IMR-90 (cell line): ENCODE results near the gene TEX261. TPM values are rescaled to one million over a fixed set of nuclear protein-coding genes. Genes with fewer than 3 reads are reported as not detected.

Experiments used
- ATAC-seq: fragments of 200-7000 bp; cut with Tn5 transposase; 2 replicates; pipeline ENCODE4 v1.9.1; 2020; ENCODE audit warnings: low read depth, mild to moderate bottlenecking, moderate library complexity
- BruUV-seq: library from RNA; stranded (reverse); fragments of 400-500 nt; replicated peaks from 2 replicates; lab custom pipeline; 2021; lab: Mats Ljungman, UMichigan
- CTCF ChIA-PET: fragments of 300-600 bp; formaldehyde crosslinking; extraction: SDS; loops from one replicate; lab custom pipeline; 2021; ENCODE audit warnings: antibody characterized with exemption; lab: Yijun Ruan, JAX
- POLR2A ChIA-PET: fragments of 300-600 bp; sonication (Branson Sonifier 250); formaldehyde crosslinking; loops from one replicate; lab custom pipeline; 2022; ENCODE audit warnings: antibody characterized with exemption; ENCODE audit not compliant: unreplicated experiment; lab: Charles Lee
- DNase-seq: peaks from one replicate; pipeline ENCODE4 v3.0.0; 2013
- H2AFZ ChIP-seq: replicated peaks from 2 replicates; pipeline ENCODE3; 2013; ENCODE audit warnings: low read length, mild to moderate bottlenecking; ENCODE audit not compliant: poor library complexity
- H2AK5ac ChIP-seq: 2 replicates; pipeline ENCODE4 v1.6.1; 2013; ENCODE audit warnings: low read depth, low read length, inconsistent platforms
- H2AK9ac ChIP-seq: replicated peaks from 2 replicates; pipeline ENCODE3; 2013; ENCODE audit warnings: mild to moderate bottlenecking, low read depth, low read length, moderate library complexity; ENCODE audit not compliant: poor library complexity
- H2BK120ac ChIP-seq: 2 replicates; pipeline ENCODE4 v1.6.1; 2013; ENCODE audit warnings: low read depth, low read length, inconsistent platforms
- H2BK15ac ChIP-seq: 3 replicates; pipeline ENCODE4 v1.6.1; 2013; ENCODE audit warnings: low read depth, low read length, inconsistent platforms
- H2BK20ac ChIP-seq: 2 replicates; pipeline ENCODE4 v1.6.1; 2013; ENCODE audit warnings: low read depth, mild to moderate bottlenecking, inconsistent platforms, low read length, moderate library complexity
- H2BK5ac ChIP-seq: 2 replicates; pipeline ENCODE4 v1.6.1; 2013; ENCODE audit warnings: mild to moderate bottlenecking, low read depth, low read length, inconsistent platforms; ENCODE audit not compliant: poor library complexity, severe bottlenecking
- H3K14ac ChIP-seq: replicated peaks from 2 replicates; pipeline ENCODE4 v1.6.1; 2013; ENCODE audit warnings: low read depth, low read length, inconsistent platforms
- H3K18ac ChIP-seq: 2 replicates; pipeline ENCODE4 v1.6.1; 2013; ENCODE audit warnings: low read depth, low read length, control low read depth
- H3K23ac ChIP-seq: 2 replicates; pipeline ENCODE4 v1.6.1; 2013; ENCODE audit warnings: low read depth, low read length, inconsistent platforms
- H3K27ac ChIP-seq: 2 replicates; pipeline ENCODE4 v1.5.1; 2013; ENCODE audit warnings: mild to moderate bottlenecking, control low read depth, low read length; ENCODE audit not compliant: insufficient read depth
- H3K27me3 ChIP-seq: 2 replicates; pipeline ENCODE4 v1.6.1; 2013; ENCODE audit warnings: low read length; ENCODE audit not compliant: control insufficient read depth, insufficient read depth
- H3K36me3 ChIP-seq: 2 replicates; pipeline ENCODE4 v1.6.1; 2013; ENCODE audit warnings: low read length, mixed read lengths; ENCODE audit not compliant: control insufficient read depth, insufficient read depth
- H3K4ac ChIP-seq: 2 replicates; pipeline ENCODE4 v1.6.1; 2013; ENCODE audit warnings: low read depth, low read length, inconsistent platforms
- H3K4me1 ChIP-seq: 2 replicates; pipeline ENCODE4 v1.6.1; 2013; ENCODE audit warnings: low read length, mixed read lengths; ENCODE audit not compliant: control insufficient read depth, insufficient read depth
- H3K4me2 ChIP-seq: 2 replicates; pipeline ENCODE4 v1.6.1; 2013; ENCODE audit warnings: low read depth, mild to moderate bottlenecking, control low read depth, low read length, moderate library complexity
- H3K4me3 ChIP-seq: 2 replicates; pipeline ENCODE4 v1.5.1; 2013; ENCODE audit warnings: low read depth, mild to moderate bottlenecking, control low read depth, low read length, moderate library complexity; ENCODE audit not compliant: insufficient read depth
- H3K56ac ChIP-seq: 2 replicates; pipeline ENCODE4 v1.6.1; 2013; ENCODE audit warnings: low read length, inconsistent platforms; ENCODE audit not compliant: insufficient read depth; ENCODE audit errors: extremely low read depth
- H3K79me1 ChIP-seq, 2 experiments: 2 replicates each; pipeline ENCODE4 v1.6.1; 2013; ENCODE audit warnings: low read length in 2 of 2, inconsistent platforms in 1 of 2, low read depth in 1 of 2
- H3K9ac ChIP-seq: 2 replicates; pipeline ENCODE4 v1.6.1; 2013; ENCODE audit warnings: low read depth, low read length, control low read depth
- H3K9me1 ChIP-seq: 2 replicates; pipeline ENCODE4 v1.6.1; 2013; ENCODE audit warnings: low read length, inconsistent platforms; ENCODE audit not compliant: insufficient read depth
- H3K9me3 ChIP-seq: 2 replicates; pipeline ENCODE4 v1.6.1; 2013; ENCODE audit warnings: low read length; ENCODE audit not compliant: control insufficient read depth, insufficient read depth
- H4K20me1 ChIP-seq: 2 replicates; pipeline ENCODE4 v1.6.1; 2013; ENCODE audit warnings: low read length, inconsistent platforms; ENCODE audit not compliant: insufficient read depth
- H4K5ac ChIP-seq: 2 replicates; pipeline ENCODE4 v1.6.1; 2013; ENCODE audit warnings: mild to moderate bottlenecking, low read depth, low read length, control low read depth
- H4K8ac ChIP-seq, 2 experiments: 2 replicates each; pipeline ENCODE4 v1.6.1; 2013; ENCODE audit warnings: low read depth in 2 of 2, low read length in 2 of 2, control low read depth in 1 of 2, inconsistent platforms in 1 of 2
- H4K91ac ChIP-seq: 2 replicates; pipeline ENCODE4 v1.6.1; 2013; ENCODE audit warnings: low read depth, low read length, inconsistent platforms; ENCODE audit not compliant: insufficient read depth
- POLR2A ChIP-seq: IDR thresholded peaks from 2 replicates; pipeline ENCODE4 v1.6.1; 2012; ENCODE audit warnings: mild to moderate bottlenecking, low read depth, low read length
- WGBS, 2 experiments: methylation state at CpG; one replicate each; pipeline versions ENCODE4 v1.1.5 to v1.1.7; 2013; ENCODE audit warnings: missing lambda C conversion rate in 2 of 2; ENCODE audit not compliant: insufficient read length in 1 of 2; ENCODE audit errors: extremely low coverage in 2 of 2; 5-methylcytosine and 5-hydroxymethylcytosine counted together
- dilution Hi-C: fragments of 300-500 bp; cut with HindIII; formaldehyde crosslinking; loops from one replicate; pipeline ENCODE4 v1.14.3; 2018; ENCODE audit warnings: low sequenced_read_pairs; ENCODE audit not compliant: unreplicated experiment
- in situ Hi-C: fragments of 300-500 bp; cut with MboI; formaldehyde crosslinking; loops from 3 replicates; pipeline ENCODE4 v1.14.3; 2019; ENCODE audit warnings: low sequenced_read_pairs, inconsistent platforms, mixed read lengths
- intact Hi-C: fragments of 100-400 bp; cut with micrococcal nuclease; formaldehyde crosslinking; loops from 2 replicates; pipeline ENCODE4 v1.10.0; 2022
- polyA plus RNA-seq, 3 experiments: library from polyadenylated mRNA; depleted of rRNA; stranded (reverse); fragments of >200 nt; gene quantifications; 2 replicates each; pipeline ENCODE4 v1.2.3, GENCODE V29; 2012; ENCODE audit warnings: low replicate concordance in 1 of 3
- total RNA-seq: library from RNA; depleted of rRNA; stranded (reverse); fragments of >200 nt; gene quantifications from 2 replicates; pipeline ENCODE4 v1.2.3, GENCODE V29; 2012

Gene TEX261
- total and polyA plus RNA-seq, 2 of the 4 experiments (the other 2 are of a cell fraction) = 26.3 to 69.8 TPM

DNA sequence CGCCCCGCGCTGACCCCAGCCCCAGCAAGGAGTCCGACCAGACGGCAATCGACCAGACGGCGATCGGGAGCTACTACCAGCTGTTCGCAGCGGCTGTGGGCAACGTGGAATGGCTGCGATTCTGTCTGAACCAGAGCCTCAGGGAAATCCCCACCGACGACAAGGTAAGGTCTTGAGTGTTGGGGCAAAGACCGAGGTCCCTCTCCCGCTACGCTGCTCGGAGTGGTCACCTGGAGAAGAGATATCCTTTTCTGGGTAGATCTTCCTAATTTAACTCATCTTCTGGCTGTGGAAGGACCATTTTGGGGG lies 15.5 kb downstream of the TEX261 start:
- Histone ChIP-seq H3K9me1 (peaks cover 12% of the 10 kb centered on the region), H3K9ac (no peak overlapping the region), H2BK5ac (no peak overlapping the region), H4K5ac (no peak overlapping the region), H2AFZ (peak overlapping the region; percentile 97), H3K79me1 (no peaks in the 10 kb centered on the region), H4K91ac (no peak overlapping the region), H2BK120ac (no peak overlapping the region; the same call in 1 of the 2 replicates), H2AK5ac (peak overlapping the region; percentile 20; the same call in 1 of the 2 replicates), H3K9me3 (no peaks in the 10 kb centered on the region), H3K4me1 (peaks cover 5% of the 10 kb centered on the region; the same call in 1 of the 2 replicates), H2BK15ac (no peak overlapping the region), H3K4ac (peak overlapping the region; percentile 82), H2BK20ac (no peak overlapping the region), H3K36me3 (no peaks in the 10 kb centered on the region; the same call in 1 of the 2 replicates), H3K14ac (no peak overlapping the region), H3K18ac (no peak overlapping the region), H4K20me1 (no peaks in the 10 kb centered on the region), H3K56ac (no peak overlapping the region), H2AK9ac (no peak overlapping the region), H3K27ac (no peak overlapping the region), H3K27me3 (no peaks in the 10 kb centered on the region), H3K4me2 (no peak overlapping the region; the same call in 1 of the 2 replicates), H4K8ac (peak overlapping the region in 1 of 2 experiments; percentile 55; a peak in 2 of 4 replicates), H3K4me3 (no peak overlapping the region; the same call in 1 of the 2 replicates), H3K23ac (no peak overlapping the region)
- in situ Hi-C loops = no loop called here
- 41% methylated on average over 16 of the region's 19 CpGs; no CpG with 5 or more reads in 1 of the 2 experiments for WGBS, 2 experiments
- CTCF ChIA-PET = no interaction called here
- intact Hi-C loops = loop anchor here (5.0 kb wide), 1 partner anchor 88 kb away; the partner anchor contains the start of gene NAGK
- no peak for ATAC-seq
- dilution Hi-C loops = no loop called here
- BruUV-seq = no TSS peak
- POLR2A ChIA-PET = no interaction called here
- DNase-seq = no peak
- no peak for TF ChIP-seq POLR2A
